Measurements from ENCODE around the gene PTPRR. TPM values are rescaled to one million over a fixed set of nuclear protein-coding genes. Genes with fewer than 3 reads are reported as not detected.

PTPRR gene
- total RNA-seq, 1 donor from 2014 or later, result under 0.01 TPM

- DNase-seq (ENCODE audit: low read depth) (no peak), FAIRE-seq (no peak)
- H3K36me3 ChIP-seq (ENCODE audit: control insufficient read depth, insufficient read depth, low read length), result no peaks in the 10 kb centered on the region
- no peaks in the 10 kb centered on the region for H3K27me3 ChIP-seq (ENCODE audit: control insufficient read depth, insufficient read depth, low read length)
- no peak overlapping the region for H3K4me3 ChIP-seq (ENCODE audit: low read depth, low read length)
- TF ChIP-seq CTCF (IDR thresholded peaks at IDR 0.05; ENCODE audit: insufficient read depth, low read length, severe bottlenecking), result no peak
These were observed 6.8 kb upstream of the PTPRR start for GRCh38 chr12:70927356-70927755.

GRCh38 chr12:70925539-70925938, 5.0 kb upstream of the PTPRR start:
- TF ChIP-seq CTCF (IDR thresholded peaks at IDR 0.05; ENCODE audit: insufficient read depth, low read length, severe bottlenecking), result no peak
- no peak for FAIRE-seq

GRCh38 chr12:70920891-70921290, 353 bp upstream of the PTPRR start:
- FAIRE-seq, result no peak
- no peak overlapping the region for H3K4me3 ChIP-seq (ENCODE audit: low read depth, low read length)
- H3K27me3 ChIP-seq (ENCODE audit: control insufficient read depth, insufficient read depth, low read length), result peaks cover 6% of the 10 kb centered on the region
- TF ChIP-seq CTCF (IDR thresholded peaks at IDR 0.05; ENCODE audit: insufficient read depth, low read length, severe bottlenecking), result no peak
- H3K36me3 ChIP-seq (ENCODE audit: control insufficient read depth, insufficient read depth, low read length), result no peaks in the 10 kb centered on the region
- no peak for DNase-seq (ENCODE audit: low read depth)

More at GRCh38 chr12:70925539-70925938, 5.0 kb upstream of the PTPRR start:
- Histone ChIP-seq H3K4me3 (ENCODE audit: low read depth, low read length) (no peak overlapping the region), H3K36me3 (ENCODE audit: control insufficient read depth, insufficient read depth, low read length) (no peaks in the 10 kb centered on the region), H3K27me3 (ENCODE audit: control insufficient read depth, insufficient read depth, low read length) (peaks cover 2% of the 10 kb centered on the region)
- DNase-seq (ENCODE audit: low read depth), result no peak

GRCh38 chr12:70919597-70920035, 922 bp downstream of the PTPRR start:
- FAIRE-seq (no peak), DNase-seq (ENCODE audit: low read depth) (peak; percentile 4)
- H3K4me3 ChIP-seq (ENCODE audit: low read depth, low read length), result no peak overlapping the region
- H3K36me3 ChIP-seq (ENCODE audit: control insufficient read depth, insufficient read depth, low read length), result no peaks in the 10 kb centered on the region
- peaks cover 6% of the 10 kb centered on the region for H3K27me3 ChIP-seq (ENCODE audit: control insufficient read depth, insufficient read depth, low read length)
- TF ChIP-seq CTCF (IDR thresholded peaks at IDR 0.05; ENCODE audit: insufficient read depth, low read length, severe bottlenecking), result no peak

GRCh38 chr12:70919176-70919575, 1.4 kb downstream of the PTPRR start:
- FAIRE-seq (no peak), DNase-seq (ENCODE audit: low read depth) (no peak)
- no peak for TF ChIP-seq CTCF (IDR thresholded peaks at IDR 0.05; ENCODE audit: insufficient read depth, low read length, severe bottlenecking)
- Histone ChIP-seq H3K4me3 (ENCODE audit: low read depth, low read length) (no peak overlapping the region), H3K36me3 (ENCODE audit: control insufficient read depth, insufficient read depth, low read length) (no peaks in the 10 kb centered on the region), H3K27me3 (ENCODE audit: control insufficient read depth, insufficient read depth, low read length) (peaks cover 6% of the 10 kb centered on the region)

GRCh38 chr12:70918321-70918720, 2.2 kb downstream of the PTPRR start:
- no peaks in the 10 kb centered on the region for H3K36me3 ChIP-seq (ENCODE audit: control insufficient read depth, insufficient read depth, low read length)
- TF ChIP-seq CTCF (IDR thresholded peaks at IDR 0.05; ENCODE audit: insufficient read depth, low read length, severe bottlenecking), result no peak
- DNase-seq (ENCODE audit: low read depth) (no peak), FAIRE-seq (no peak)
- H3K27me3 ChIP-seq (ENCODE audit: control insufficient read depth, insufficient read depth, low read length), result peaks cover 6% of the 10 kb centered on the region
- no peak overlapping the region for H3K4me3 ChIP-seq (ENCODE audit: low read depth, low read length)
